Type B pancreatic cell (in vitro differentiated cells): Measurements from ENCODE around the gene CES4A. TPM values are rescaled to one million over a fixed set of nuclear protein-coding genes. Genes with fewer than 3 reads are reported as not detected.

ENCODE experiments used
- DNase-seq: peaks from one replicate; pipeline ENCODE4 v3.0.0; 2021; ENCODE audit warnings: mixed read lengths; ENCODE audit not compliant: unreplicated experiment; ENCODE audit errors: extremely low spot score
- H3K27ac Mint-ChIP-seq: 2 replicates; pipeline ENCODE4 v1.8.0; 2021; ENCODE audit warnings: mild to moderate bottlenecking, mixed read lengths
- H3K27me3 Mint-ChIP-seq: 2 replicates; pipeline ENCODE4 v1.8.0; 2021; ENCODE audit warnings: mixed read lengths
- H3K36me3 Mint-ChIP-seq: 2 replicates; pipeline ENCODE4 v1.8.0; 2021; ENCODE audit warnings: mixed read lengths
- H3K4me1 Mint-ChIP-seq: one replicate; pipeline ENCODE4 v1.8.0; 2021; ENCODE audit warnings: mixed read lengths; ENCODE audit not compliant: unreplicated experiment
- H3K4me3 Mint-ChIP-seq: 2 replicates; pipeline ENCODE4 v1.8.0; 2021; ENCODE audit warnings: mild to moderate bottlenecking, mixed read lengths
- H3K9me3 Mint-ChIP-seq: 2 replicates; pipeline ENCODE4 v1.8.0; 2021; ENCODE audit warnings: mixed read lengths
- CTCF ChIP-seq: fragments of 200-600 bp; sonication (generic); conservative IDR thresholded peaks from 2 replicates; pipeline ENCODE4 v1.5.0; 2021; ENCODE audit warnings: antibody characterized with exemption, mild to moderate bottlenecking
- long read RNA-seq: library from polyadenylated mRNA; unstranded; transcript quantifications from one replicate; pipeline ENCODE4 v2.0.0, GENCODE V29; 2020
- total RNA-seq: library from RNA; stranded (reverse); gene quantifications from 2 replicates; pipeline ENCODE4 v1.2.1, GENCODE V29; 2021; ENCODE audit warnings: low replicate concordance

The CES4A gene
- 11.5 and 13.9 TPM in 2 replicates for total RNA-seq
- long read RNA-seq, partial matches to known transcripts = 7 of 22 reads
- long read RNA-seq, other reads (novel, unspliced or antisense) = 13 of 22 reads

- Mint-ChIP-seq H3K4me3 (no peak within 1 kb of the TSS), H3K4me1 (no peaks in the 10 kb centered on the region), H3K27ac (no peak within 1 kb of the TSS), H3K36me3 (no peaks in the 10 kb centered on the region), H3K9me3 (no peaks in the 10 kb centered on the region), H3K27me3 (peaks cover 8% of the 10 kb centered on the region)
- TF ChIP-seq CTCF = no peak
- no peak for DNase-seq
Measured at GRCh38 chr16:66988197-66988788, at the start of gene CES4A. Gene CES4A (plus strand): TSS chr16:66988589. CDS start chr16:66988773, 184 bp downstream.

GRCh38 chr16:66939366-66939765 is 49.0 kb upstream of the CES4A start:
- DNase-seq = no peak
- peaks cover 8% of the 10 kb centered on the region for H3K36me3 Mint-ChIP-seq
- no peak for TF ChIP-seq CTCF
- H3K4me1 Mint-ChIP-seq = peaks cover 13% of the 10 kb centered on the region
- no peak overlapping the region for H3K4me3 Mint-ChIP-seq
- H3K9me3 Mint-ChIP-seq = no peaks in the 10 kb centered on the region
- H3K27ac Mint-ChIP-seq = no peak overlapping the region
- H3K27me3 Mint-ChIP-seq = no peaks in the 10 kb centered on the region

- DNase-seq = no peak
- H3K36me3 Mint-ChIP-seq = peaks cover 8% of the 10 kb centered on the region
- no peaks in the 10 kb centered on the region for H3K27me3 Mint-ChIP-seq
- H3K9me3 Mint-ChIP-seq = no peaks in the 10 kb centered on the region
- no peak overlapping the region for H3K27ac Mint-ChIP-seq
- peaks cover 13% of the 10 kb centered on the region for H3K4me1 Mint-ChIP-seq
- no peak for TF ChIP-seq CTCF
- H3K4me3 Mint-ChIP-seq = no peak overlapping the region
Measured at GRCh38 chr16:66940236-66940635, 48.2 kb upstream of the CES4A start.

- H3K27me3 Mint-ChIP-seq = peaks cover 5% of the 10 kb centered on the region
- H3K27ac Mint-ChIP-seq = no peak overlapping the region
- no peaks in the 10 kb centered on the region for H3K9me3 Mint-ChIP-seq
- H3K4me1 Mint-ChIP-seq = peaks cover 5% of the 10 kb centered on the region
- peaks cover 4% of the 10 kb centered on the region for H3K36me3 Mint-ChIP-seq
- no peak for DNase-seq
- H3K4me3 Mint-ChIP-seq = no peak overlapping the region
- no peak for TF ChIP-seq CTCF
Measured at GRCh38 chr16:66942981-66943380, 45.4 kb upstream of the CES4A start.

- H3K4me3 Mint-ChIP-seq = no peak overlapping the region
- no peak for TF ChIP-seq CTCF
- H3K27ac Mint-ChIP-seq = no peak overlapping the region
- H3K4me1 Mint-ChIP-seq = peaks cover 5% of the 10 kb centered on the region
- peaks cover 5% of the 10 kb centered on the region for H3K27me3 Mint-ChIP-seq
- no peak for DNase-seq
- H3K9me3 Mint-ChIP-seq = no peaks in the 10 kb centered on the region
- H3K36me3 Mint-ChIP-seq = peaks cover 4% of the 10 kb centered on the region
Measured at GRCh38 chr16:66943426-66944053, 44.8 kb upstream of the CES4A start.
